GM19452 (cell line): ENCODE data around the gene ZNF385D.
A peak's percentile ranks its signal among the peaks of the same experiment; 100 is the strongest.
"Not testable (repeated sequence)": the region's sequence is repeated elsewhere in the genome, so short reads cannot be mapped to it uniquely, and the experiment has no call there.

Source experiments
- ATAC-seq: cut with Tn5 transposase; IDR thresholded peaks from one replicate; pipeline ENCODE4 v1.9.1; 2021; ENCODE audit not compliant: unreplicated experiment

Gene ZNF385D

GRCh38 chr3:21524133-21524532, 226.9 kb downstream of the ZNF385D start:
- no peak for ATAC-seq

GRCh38 chr3:21520106-21520963, 230.7 kb downstream of the ZNF385D start:
- ATAC-seq, result no peak

GRCh38 chr3:21517184-21517583, 233.8 kb downstream of the ZNF385D start:
- no peak for ATAC-seq

- no peak for ATAC-seq
Measured at GRCh38 chr3:21515417-21515816, 235.6 kb downstream of the ZNF385D start.

- no peak for ATAC-seq
Measured at GRCh38 chr3:21509731-21510470, 241.1 kb downstream of the ZNF385D start.

- ATAC-seq, result no peak
Measured at GRCh38 chr3:21508246-21508645, 242.8 kb downstream of the ZNF385D start.

- ATAC-seq, result no peak
Measured at GRCh38 chr3:21505711-21506460, 245.1 kb downstream of the ZNF385D start.

GRCh38 chr3:21502656-21503055, 248.4 kb downstream of the ZNF385D start:
- no peak for ATAC-seq

GRCh38 chr3:21500834-21501233, 250.2 kb downstream of the ZNF385D start:
- no peak for ATAC-seq

GRCh38 chr3:21490671-21491070, 260.3 kb downstream of the ZNF385D start:
- ATAC-seq, result not testable (repeated sequence)

GRCh38 chr3:21487520-21487919, 263.5 kb downstream of the ZNF385D start:
- ATAC-seq, result no peak

GRCh38 chr3:21486024-21486935, 264.7 kb downstream of the ZNF385D start:
- ATAC-seq, result not testable (repeated sequence)

GRCh38 chr3:21484828-21485144, 266.2 kb downstream of the ZNF385D start:
- ATAC-seq, result no peak

GRCh38 chr3:21484057-21484827, 266.8 kb downstream of the ZNF385D start:
- peak; percentile 63 for ATAC-seq

- no peak for ATAC-seq
Measured at GRCh38 chr3:21481991-21482390, 269.0 kb downstream of the ZNF385D start.

- ATAC-seq, result no peak
Measured at GRCh38 chr3:21477541-21478288, 273.3 kb downstream of the ZNF385D start.

- no peak for ATAC-seq
Measured at GRCh38 chr3:21466476-21466875, 284.5 kb downstream of the ZNF385D start.

GRCh38 chr3:21464746-21465145, 286.3 kb downstream of the ZNF385D start:
- no peak for ATAC-seq

- no peak for ATAC-seq
Measured at GRCh38 chr3:21463319-21463718, 287.7 kb downstream of the ZNF385D start.
